SH-SY5Y (cell line): ENCODE data around the gene ITIH6.

Experiments
- GATA2 ChIP-seq: IDR thresholded peaks from 2 replicates; pipeline ENCODE4 v1.6.1; 2011; ENCODE audit warnings: mild to moderate bottlenecking, low read depth, low read length
- GATA3 ChIP-seq: IDR thresholded peaks from 2 replicates; pipeline ENCODE4 v1.6.1; 2011; ENCODE audit warnings: low read depth, mild to moderate bottlenecking, low read length, moderate library complexity

DNA sequence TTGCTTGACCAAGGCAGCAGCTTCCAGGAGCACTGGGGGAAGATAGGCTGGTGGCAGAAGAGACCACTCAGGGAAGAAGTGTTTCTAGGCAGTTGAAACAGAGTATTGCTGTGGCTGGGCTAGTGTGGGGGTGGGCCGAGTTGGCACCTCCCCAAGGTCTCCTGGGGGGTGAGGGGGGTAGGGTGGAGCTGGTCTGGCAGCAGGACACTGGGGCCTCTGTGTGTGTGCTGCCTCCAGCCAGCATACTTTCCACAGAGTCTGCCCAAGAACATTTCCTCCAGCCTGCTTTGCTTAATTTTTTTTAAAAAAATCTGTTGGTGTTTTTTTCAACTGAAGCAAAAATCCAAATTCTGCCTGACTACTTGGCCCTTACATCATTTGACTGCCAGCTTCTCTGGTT is 4.0 kb downstream of the ITIH6 start:
- TF ChIP-seq GATA2 (no peak), GATA3 (no peak)
